ENCODE results near the gene EVA1C. TPM values are rescaled to one million over a fixed set of nuclear protein-coding genes. Genes with fewer than 3 reads are reported as not detected.
"Not testable (repeated sequence)": the region's sequence is repeated elsewhere in the genome, so short reads cannot be mapped to it uniquely, and the experiment has no call there.

EVA1C gene
- total and polyA plus RNA-seq, 3 donors from 2014 or later, result 28.4 to 47.0 (median 44.2) TPM

DNA sequence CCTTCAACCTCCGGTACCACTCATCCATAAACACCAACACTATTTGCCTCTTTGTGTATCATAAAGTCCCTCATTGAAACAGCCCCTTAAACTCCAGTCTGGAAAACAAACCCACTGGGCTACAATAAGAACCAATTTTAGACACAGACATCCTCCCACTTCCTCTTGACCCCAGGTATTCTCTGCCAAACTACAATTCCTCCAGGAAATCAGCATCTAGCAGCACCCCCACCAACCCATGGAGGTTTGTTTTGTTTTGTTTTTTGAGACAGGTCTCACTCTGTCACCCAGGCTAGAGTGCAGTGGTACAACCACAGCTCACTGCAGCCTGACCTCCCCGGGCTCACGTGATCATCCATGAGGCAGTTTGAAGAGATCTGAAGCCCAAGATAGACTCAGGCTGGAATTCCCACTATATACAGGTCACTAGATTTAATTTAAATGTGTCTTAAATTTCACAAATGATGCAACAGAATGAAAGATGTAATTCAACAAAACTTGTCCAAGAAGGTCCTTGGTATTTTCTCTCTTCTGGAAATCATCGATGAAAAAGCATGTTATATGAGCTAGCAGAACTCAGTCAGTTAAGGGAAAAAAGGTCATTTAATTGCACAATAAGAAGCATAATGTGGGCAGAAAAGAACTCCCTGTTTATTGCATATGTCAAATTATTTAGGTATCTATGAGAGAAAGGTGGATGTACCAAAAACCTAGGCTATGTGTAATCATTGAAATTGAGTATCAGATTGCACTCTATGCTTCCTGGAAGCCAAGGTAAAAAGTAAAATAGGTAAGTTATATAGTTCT, 142.5 kb downstream of the EVA1C start:
- DNase-seq, result no peak
- 85 to 89% methylated on average over 4 of the region's 4 CpGs for WGBS, 2 donors
- H3K27me3 ChIP-seq, result no peaks in the 10 kb centered on the region

DNA sequence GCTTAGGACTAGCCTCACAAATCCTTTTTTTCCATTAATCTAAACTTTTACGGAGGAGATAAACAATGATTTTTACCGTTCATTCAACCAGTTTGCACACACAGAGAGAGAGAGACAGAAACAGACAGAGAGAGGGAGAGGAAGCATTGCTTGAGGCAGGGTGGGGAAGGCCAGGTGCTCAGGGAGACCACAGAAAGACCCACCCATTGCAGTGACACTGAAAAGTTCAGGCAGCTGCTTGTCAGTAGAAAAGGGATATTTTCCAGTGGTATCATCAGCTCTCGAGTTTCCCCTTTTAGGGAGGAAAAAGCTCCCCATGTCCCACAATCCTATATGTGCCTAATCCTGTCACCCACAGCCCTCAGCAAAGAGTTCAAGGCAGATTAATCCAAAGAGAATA, 145.6 kb downstream of the EVA1C start:
- Histone ChIP-seq H3K36me3 (ENCODE audit: low read depth, missing control alignments) (no peaks in the 10 kb centered on the region), H3K27ac (peak overlapping the region in 1 of 2 donors; percentile 19), H3K4me3 (no peak overlapping the region), H3K4me1 (peaks cover 4% of the 10 kb centered on the region), H3K27me3 (no peaks in the 10 kb centered on the region), H3K9me3 (no peaks in the 10 kb centered on the region)
- DNase-seq, result no peak
- 72 to 78% methylated on average over 3 of the region's 3 CpGs for WGBS, 2 donors
- TF ChIP-seq POLR2A (IDR thresholded peaks at IDR 0.05), result no peak
- TF ChIP-seq, protein P1, sequence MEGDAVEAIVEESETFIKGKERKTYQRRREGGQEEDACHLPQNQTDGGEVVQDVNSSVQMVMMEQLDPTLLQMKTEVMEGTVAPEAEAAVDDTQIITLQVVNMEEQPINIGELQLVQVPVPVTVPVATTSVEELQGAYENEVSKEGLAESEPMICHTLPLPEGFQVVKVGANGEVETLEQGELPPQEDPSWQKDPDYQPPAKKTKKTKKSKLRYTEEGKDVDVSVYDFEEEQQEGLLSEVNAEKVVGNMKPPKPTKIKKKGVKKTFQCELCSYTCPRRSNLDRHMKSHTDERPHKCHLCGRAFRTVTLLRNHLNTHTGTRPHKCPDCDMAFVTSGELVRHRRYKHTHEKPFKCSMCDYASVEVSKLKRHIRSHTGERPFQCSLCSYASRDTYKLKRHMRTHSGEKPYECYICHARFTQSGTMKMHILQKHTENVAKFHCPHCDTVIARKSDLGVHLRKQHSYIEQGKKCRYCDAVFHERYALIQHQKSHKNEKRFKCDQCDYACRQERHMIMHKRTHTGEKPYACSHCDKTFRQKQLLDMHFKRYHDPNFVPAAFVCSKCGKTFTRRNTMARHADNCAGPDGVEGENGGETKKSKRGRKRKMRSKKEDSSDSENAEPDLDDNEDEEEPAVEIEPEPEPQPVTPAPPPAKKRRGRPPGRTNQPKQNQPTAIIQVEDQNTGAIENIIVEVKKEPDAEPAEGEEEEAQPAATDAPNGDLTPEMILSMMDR (IDR thresholded peaks at IDR 0.05), result no peak
- intact Hi-C loops (cut with DNase I; ENCODE audit: low total_unique reads), result no loop called here

More for the DNA sequence above, 142.5 kb downstream of the EVA1C start:
- Histone ChIP-seq H3K4me1 (peaks cover 4% of the 10 kb centered on the region), H3K36me3 (ENCODE audit: low read depth, missing control alignments) (no peaks in the 10 kb centered on the region), H3K27ac (no peak overlapping the region), H3K4me3 (no peak overlapping the region), H3K9me3 (no peaks in the 10 kb centered on the region)
- intact Hi-C loops (cut with DNase I; ENCODE audit: low total_unique reads), result no loop called here
- TF ChIP-seq, protein P1 (IDR thresholded peaks at IDR 0.05), result no peak

DNA sequence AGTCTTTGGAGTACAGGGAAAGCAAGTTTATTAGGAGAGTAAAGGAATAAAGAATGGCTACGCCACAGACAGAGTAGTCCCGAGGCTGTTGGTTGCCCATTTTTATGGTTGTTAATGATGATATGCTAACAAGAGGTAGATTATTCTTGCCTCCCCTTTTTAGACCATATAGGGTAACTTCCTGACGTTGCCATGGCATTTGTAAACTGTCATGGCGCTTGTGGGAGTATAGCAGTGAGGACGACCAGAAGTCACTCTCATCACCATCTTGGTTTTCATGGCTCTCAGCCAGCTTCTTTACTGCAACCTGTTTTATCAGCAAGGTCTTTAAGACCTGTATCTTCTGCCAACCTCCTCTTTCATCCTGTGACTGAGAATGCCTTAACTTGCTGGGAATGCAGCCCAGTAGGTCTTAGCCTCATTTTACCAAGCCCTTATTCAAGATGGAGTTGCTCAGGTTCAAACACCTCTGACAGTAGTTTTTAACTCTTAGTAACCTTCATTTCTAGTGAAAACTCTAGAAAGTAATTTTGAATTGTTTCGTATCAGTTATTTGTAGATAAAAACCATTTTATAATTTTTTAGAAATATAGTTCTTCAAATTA, 146.6 kb downstream of the EVA1C start:
- Histone ChIP-seq H3K9me3 (no peaks in the 10 kb centered on the region), H3K36me3 (ENCODE audit: low read depth, missing control alignments) (no peaks in the 10 kb centered on the region), H3K27me3 (no peaks in the 10 kb centered on the region), H3K27ac (peak overlapping the region in 1 of 2 donors; percentile 19), H3K4me1 (peaks cover 4% of the 10 kb centered on the region), H3K4me3 (no peak overlapping the region)
- WGBS, 2 donors, result 88 to 89% methylated on average over 6 of the region's 6 CpGs
- intact Hi-C loops (cut with DNase I; ENCODE audit: low total_unique reads), result no loop called here
- TF ChIP-seq, protein P1 (IDR thresholded peaks at IDR 0.05), result no peak
- TF ChIP-seq POLR2A (IDR thresholded peaks at IDR 0.05), result no peak
- no peak for DNase-seq

DNA sequence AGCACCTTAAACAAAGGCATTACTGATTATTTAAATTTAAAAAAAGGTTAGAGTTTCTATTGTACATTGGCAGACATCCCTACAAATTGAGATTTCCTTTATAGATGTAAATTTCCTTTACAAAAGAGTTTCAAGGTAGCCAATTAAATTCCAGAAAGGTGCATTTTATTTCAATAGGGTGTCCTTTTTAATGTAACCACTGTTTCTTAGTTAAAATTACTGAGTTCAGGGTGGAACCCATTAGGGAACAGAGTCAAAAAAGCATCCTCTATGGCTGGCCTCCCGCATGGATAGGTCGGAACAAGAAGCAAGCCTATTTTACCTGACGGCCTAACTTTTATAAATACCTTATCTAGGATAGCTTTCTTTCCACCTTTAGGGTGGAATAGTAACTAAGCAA, 148.4 kb downstream of the EVA1C start:
- Histone ChIP-seq H3K4me1 (peaks cover 4% of the 10 kb centered on the region), H3K27me3 (no peaks in the 10 kb centered on the region), H3K9me3 (no peaks in the 10 kb centered on the region), H3K4me3 (no peak overlapping the region), H3K36me3 (ENCODE audit: low read depth, missing control alignments) (no peaks in the 10 kb centered on the region), H3K27ac (no peak overlapping the region)
- WGBS, 2 donors, result 95 to 98% methylated on average over 3 of the region's 3 CpGs
- TF ChIP-seq, protein P1 (IDR thresholded peaks at IDR 0.05), result no peak
- TF ChIP-seq POLR2A (IDR thresholded peaks at IDR 0.05), result no peak
- intact Hi-C loops (cut with DNase I; ENCODE audit: low total_unique reads), result loop anchor here (10.0 kb wide), 1 partner anchor 156 kb away; no protein-coding TSS in a partner anchor
- DNase-seq, result no peak

DNA sequence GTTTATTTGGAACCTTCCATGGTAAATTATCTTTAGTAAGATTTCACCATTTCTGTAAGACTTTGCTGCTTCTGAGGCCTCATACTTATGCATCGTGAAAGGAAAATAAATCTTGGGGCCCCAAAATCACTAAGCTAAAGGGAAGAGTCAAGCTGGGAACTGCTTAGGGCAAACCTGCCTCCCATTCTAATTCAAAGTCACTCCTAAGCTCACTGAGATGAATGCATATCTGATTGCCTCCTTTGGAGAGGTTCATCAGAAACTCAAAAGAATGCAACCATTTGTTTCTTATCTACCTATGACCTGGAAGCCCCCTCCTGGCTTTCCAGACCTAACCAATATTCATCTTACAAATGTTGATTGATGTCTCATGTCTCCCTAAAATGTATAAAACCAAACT, 149.0 kb downstream of the EVA1C start:
- DNase-seq; H3K27me3 ChIP-seq; H3K4me1 ChIP-seq; H3K4me3 ChIP-seq; H3K27ac ChIP-seq; H3K36me3 ChIP-seq (ENCODE audit: low read depth, missing control alignments); H3K9me3 ChIP-seq: not testable (repeated sequence)
- 93% methylated on average over 1 of the region's 1 CpG for WGBS, 2 donors
- intact Hi-C loops (cut with DNase I; ENCODE audit: low total_unique reads), result loop anchor here (10.0 kb wide), 1 partner anchor 157 kb away; no protein-coding TSS in a partner anchor
